AG04449 (cell line): ENCODE data around the gene HEMK1.

Experiments
- CTCF ChIA-PET: fragments of 350-600 bp; formaldehyde crosslinking; extraction: SDS; loops from one replicate; lab custom pipeline; 2021; ENCODE audit warnings: antibody characterized with exemption; lab: Yijun Ruan, JAX
- POLR2A ChIA-PET: fragments of 400-600, 350-600 bp; formaldehyde crosslinking; extraction: SDS; loops from one replicate; lab custom pipeline; 2020; ENCODE audit warnings: antibody characterized with exemption, inconsistent platforms; lab: Yijun Ruan, JAX
- DNase-seq: peaks from one replicate; pipeline ENCODE4 v3.0.0-alpha.2; 2010; ENCODE audit warnings: low read depth, low spot score
- H3K4me3 ChIP-seq: 2 replicates; pipeline ENCODE4 v1.5.1; 2011; ENCODE audit warnings: low read depth, mild to moderate bottlenecking, control low read depth, low read length
- CTCF ChIP-seq: IDR thresholded peaks from one replicate; pipeline ENCODE4 v1.5.1; 2011; ENCODE audit warnings: mild to moderate bottlenecking, moderate library complexity, low read length, control low read depth, inconsistent platforms; ENCODE audit not compliant: insufficient read depth; ENCODE audit errors: missing control alignments

The HEMK1 gene

DNA sequence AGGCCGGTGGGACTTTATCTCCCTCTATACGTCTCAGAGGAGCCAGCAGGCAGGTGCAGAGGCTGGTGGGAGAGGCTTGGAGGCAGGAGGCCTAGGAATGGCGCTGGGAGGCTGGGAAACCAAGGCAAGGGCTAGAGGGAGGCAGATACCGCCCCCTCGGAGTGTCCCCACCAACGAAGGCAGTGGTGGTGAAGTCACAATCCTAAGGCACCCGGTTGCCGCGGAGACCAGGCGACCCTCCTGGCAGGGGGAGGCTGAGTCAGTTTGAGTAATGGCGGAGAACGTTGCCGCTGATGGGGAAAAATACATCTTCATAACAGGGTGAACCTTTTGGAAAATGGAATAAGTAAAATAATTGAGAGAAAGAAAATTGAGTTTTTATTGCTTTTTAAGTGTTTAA, 36.0 kb upstream of the HEMK1 start:
- CTCF ChIA-PET = interaction anchor here (2.0 to 19.0 kb wide), 2 partner anchors 9 to 22 kb away, joined by 10 to 333 read pairs; no protein-coding TSS in a partner anchor

GRCh38 chr3:50533807-50534461, 35.4 kb upstream of the HEMK1 start:
- no peak overlapping the region for H3K4me3 ChIP-seq
- ChIA-PET POLR2A (no interaction called here), CTCF (interaction anchor here (2.0 to 22.3 kb wide), 3 partner anchors 9 to 184 kb away, joined by 10 to 473 read pairs (median 333); partner anchors contain the start of genes CYB561D2, NPRL2 and ZMYND10)

More for the DNA sequence above, 36.0 kb upstream of the HEMK1 start:
- no peak overlapping the region for H3K4me3 ChIP-seq
- POLR2A ChIA-PET = no interaction called here
- TF ChIP-seq CTCF = no peak
- DNase-seq = no peak

DNA sequence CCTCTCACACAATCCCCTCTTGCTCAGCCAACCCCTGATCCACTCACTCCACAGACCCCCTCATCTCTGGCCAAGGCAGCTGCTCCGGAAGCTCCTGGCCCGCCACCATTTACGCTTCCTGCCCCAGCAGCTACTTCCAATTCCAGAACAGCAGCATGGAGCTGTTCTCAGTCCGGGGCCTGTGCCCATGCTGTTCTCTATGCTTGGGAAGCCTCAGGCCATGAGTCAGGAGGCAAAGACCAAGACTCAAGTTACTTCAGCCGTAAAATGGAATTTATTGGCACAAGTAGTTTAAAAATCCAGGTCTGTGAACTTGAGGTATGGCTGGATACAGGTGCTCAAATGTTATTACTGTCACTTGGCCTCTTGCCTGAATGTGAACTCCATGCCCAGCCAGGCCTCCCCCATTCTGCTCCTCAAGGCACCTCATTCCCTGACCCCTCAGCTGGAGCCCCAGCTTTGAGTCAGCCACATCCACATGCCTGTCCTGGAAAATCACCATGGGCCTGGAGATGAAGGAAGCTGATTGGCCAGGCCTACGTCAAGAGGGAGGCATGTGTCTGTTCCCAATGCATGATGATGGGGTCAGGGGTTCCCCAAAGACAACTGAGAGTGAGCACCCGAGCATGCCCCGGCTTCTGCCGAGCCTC, 34.5 kb upstream of the HEMK1 start:
- TF ChIP-seq CTCF = no peak
- ChIA-PET POLR2A (no interaction called here), CTCF (interaction anchor here (1.1 to 22.3 kb wide), 5 partner anchors 8 to 185 kb away, joined by 3 to 473 read pairs (median 10); partner anchors contain the start of genes CYB561D2, NPRL2 and ZMYND10)
- DNase-seq = no peak
- no peak overlapping the region for H3K4me3 ChIP-seq

More at GRCh38 chr3:50533807-50534461, 35.4 kb upstream of the HEMK1 start:
- no peak for DNase-seq
- no peak for TF ChIP-seq CTCF

DNA sequence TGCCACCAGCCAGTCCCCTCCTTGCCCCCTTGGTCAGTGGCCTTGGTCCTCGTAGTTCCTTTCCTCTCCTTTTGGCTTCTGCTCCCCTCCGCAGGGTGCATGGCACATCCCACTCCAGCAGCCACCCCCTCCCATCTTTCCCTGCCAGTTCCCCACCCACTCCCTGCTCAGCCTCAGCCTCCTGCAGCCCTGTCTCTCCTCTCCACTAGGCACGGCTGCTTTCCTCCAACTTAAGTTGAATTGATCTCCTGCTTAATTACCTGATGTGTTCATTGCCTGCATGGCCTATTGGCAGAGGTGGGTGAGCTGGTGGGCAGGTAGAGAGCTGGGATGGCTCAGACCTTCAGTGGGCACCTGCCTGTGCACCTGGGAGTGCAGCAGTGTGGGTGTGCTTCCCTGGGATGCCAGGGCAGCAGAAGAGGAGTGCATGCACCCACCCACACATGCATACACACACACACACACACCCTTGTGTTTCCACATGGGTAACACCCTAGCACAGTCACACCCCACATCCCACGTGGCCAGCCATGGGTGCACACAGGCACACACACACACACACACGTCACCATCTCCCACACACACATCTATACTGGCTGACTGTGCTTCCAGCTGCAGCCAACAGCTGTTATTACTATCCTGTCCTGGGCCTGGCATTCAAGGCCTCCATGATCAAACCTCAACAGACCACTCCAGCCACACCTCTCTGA, 32.7 kb upstream of the HEMK1 start:
- H3K4me3 ChIP-seq = no peak overlapping the region
- DNase-seq = no peak
- ChIA-PET POLR2A (no interaction called here), CTCF (interaction anchor here (0.9 to 22.3 kb wide), 5 partner anchors 13 to 187 kb away, joined by 3 to 473 read pairs (median 62); partner anchors contain the start of genes CYB561D2, NPRL2 and ZMYND10)
- TF ChIP-seq CTCF = no peak

DNA sequence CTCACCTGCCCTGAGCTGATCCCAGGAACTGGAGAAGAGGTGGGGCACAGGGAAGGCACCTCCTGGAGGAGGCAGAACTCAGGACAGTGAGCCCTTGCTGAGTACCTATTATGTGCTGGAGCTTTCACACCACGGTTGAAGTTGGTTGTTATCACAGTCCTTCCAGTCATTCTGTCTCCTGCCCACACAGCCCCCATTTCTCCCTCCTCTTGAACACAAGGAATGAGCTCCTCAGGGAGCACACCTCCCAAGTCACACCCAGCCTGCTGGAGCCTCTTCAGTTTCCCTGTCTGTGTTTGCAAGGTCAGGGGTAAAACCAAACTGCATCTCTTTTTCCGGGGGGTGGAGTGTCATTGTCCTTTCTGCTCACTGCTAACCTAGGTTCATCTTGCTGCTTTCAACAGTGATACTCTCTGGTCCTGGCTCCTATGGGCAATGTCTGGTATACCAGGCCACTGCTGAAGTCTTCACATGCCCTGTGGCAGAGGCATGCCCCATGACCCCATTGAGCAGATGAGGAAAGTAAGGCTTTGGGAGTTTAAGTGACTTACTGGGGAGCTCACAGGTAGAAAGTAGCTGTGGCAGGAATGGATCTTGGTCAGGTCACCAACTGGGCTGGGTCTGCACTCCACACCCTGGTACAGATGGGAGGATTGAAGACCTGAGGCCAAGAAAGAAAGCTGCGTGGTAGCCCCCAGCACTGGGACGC, 31.7 kb upstream of the HEMK1 start:
- no peak for TF ChIP-seq CTCF
- no peak for DNase-seq
- CTCF ChIA-PET = interaction anchor here (0.9 to 22.3 kb wide), 5 partner anchors 14 to 188 kb away, joined by 3 to 473 read pairs (median 62); partner anchors contain the start of genes CYB561D2, NPRL2 and ZMYND10
- POLR2A ChIA-PET = no interaction called here
- H3K4me3 ChIP-seq = no peak overlapping the region
